HG03442 (cell line): ENCODE data around the gene CDC42EP3.

ENCODE experiments used
- ATAC-seq: cut with Tn5 transposase; IDR thresholded peaks from one replicate; pipeline ENCODE4 v1.9.1; 2021; ENCODE audit warnings: mild to moderate bottlenecking, moderate library complexity; ENCODE audit not compliant: unreplicated experiment

CDC42EP3 gene

DNA sequence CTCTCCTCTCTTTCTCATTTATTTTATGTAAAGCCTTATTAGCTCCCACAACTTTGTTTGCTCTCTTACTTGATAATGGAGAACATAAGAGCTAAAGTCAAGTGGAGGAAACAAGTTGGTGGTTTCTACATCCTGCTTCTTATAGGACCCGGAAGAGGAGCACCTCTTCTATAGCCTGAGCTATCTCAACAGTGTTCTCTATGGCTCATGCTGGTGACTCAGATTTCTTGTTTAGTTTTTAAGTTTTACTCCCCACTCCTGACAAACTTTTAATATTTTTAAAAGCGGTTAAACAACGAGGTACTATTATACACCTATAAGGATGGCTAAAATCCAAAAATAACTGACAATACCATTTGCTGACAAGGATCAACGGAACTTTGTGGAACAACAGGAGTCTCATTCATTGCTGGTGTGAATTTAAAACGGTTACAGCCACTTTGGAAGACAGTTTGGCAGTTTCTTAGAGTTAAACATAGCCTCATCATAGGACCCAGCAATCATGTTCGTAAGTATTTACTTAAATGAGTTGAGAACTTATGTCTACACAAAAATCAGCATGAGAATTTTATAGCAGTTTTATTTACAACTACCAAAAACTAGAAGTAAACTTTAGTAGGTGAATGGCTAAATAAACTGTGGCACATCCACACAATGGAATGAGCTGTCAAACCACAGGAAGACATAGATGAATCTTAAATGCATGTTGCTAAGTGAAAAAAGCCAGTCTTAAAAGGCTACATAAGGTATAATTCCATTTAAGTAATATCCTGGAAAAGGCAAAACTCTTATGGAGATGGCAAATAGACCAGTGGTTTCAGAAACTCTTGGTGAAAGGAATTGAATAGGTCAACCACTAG is 12.7 kb upstream of the CDC42EP3 start:
- ATAC-seq: no peak

- no peak for ATAC-seq
These were observed 11.8 kb upstream of the CDC42EP3 start for GRCh38 chr2:37683241-37683640.

DNA sequence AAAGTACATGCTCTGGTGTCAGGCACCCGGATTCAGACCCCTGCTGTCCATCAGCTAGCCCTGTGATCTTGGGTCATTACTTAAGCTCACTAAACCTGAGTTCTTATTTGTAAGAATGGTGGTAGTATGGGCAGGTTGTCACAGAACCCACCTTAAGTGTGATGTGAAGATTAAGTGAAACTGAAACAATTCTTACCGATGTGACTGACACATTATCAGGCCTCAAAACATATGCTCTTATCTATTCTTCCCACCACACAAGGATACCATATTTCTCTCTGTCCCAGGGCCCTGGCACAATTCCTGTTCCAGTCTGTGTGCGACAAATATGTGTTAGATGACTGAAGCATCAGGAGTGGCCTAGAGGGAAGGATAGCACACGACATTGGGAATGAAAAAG is 11.0 kb upstream of the CDC42EP3 start:
- ATAC-seq: no peak

GRCh38 chr2:37681587-37681986 is 10.1 kb upstream of the CDC42EP3 start:
- no peak for ATAC-seq

DNA sequence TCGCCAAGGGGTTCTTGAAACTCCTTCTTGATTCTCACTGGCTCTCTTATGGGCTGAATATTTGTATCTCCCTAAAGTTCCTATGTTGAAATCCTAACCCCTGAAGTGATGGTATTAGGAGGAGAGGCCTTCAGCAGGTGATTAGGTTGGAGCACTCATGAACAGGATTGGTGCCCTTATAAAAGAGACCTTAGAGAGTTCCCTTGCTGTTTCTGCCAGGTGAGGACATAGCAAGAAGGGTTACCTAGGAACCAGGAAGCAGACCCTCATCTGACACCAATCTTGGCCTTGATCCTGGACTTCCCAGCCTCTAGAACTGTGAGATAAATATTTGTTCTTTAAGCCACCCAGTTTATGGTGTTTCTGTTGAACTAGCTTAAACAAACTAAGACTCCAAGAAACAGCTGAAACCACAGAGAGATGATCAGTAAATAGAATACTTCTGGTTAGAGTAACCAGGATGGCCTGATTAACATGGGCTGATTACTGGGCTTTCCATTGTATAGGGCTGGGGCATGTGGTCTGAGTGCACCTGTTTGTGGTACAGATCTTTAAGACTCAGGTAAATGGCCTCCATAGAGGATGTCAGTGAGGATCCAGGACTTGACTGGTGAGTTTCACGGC is 7.7 kb upstream of the CDC42EP3 start:
- no peak for ATAC-seq

DNA sequence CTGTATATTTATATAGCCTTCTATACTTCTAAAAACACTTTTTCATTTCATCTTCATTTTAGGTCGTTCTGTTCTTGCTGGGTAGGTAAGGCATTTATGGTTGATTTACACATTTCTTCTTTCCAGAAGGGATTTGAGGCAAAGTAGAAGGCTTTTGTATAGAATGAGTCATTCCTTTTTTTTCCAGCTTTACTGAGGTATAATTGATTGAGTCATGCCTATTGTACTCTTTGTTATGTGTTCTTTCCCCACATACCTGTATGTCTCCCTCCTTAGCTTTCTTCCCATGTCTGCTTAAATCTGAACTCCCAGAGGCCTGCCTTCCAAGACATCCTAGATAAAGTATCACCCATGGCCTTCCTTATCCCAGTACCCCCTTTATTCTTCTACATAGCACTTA is 4.8 kb upstream of the CDC42EP3 start:
- ATAC-seq: no peak

- no peak for ATAC-seq
These were observed 3.5 kb upstream of the CDC42EP3 start for GRCh38 chr2:37674946-37675345.

GRCh38 chr2:37672870-37673184 is 1.4 kb upstream of the CDC42EP3 start:
- no peak for ATAC-seq

- peak; percentile 48 for ATAC-seq
These were observed 845 bp upstream of the CDC42EP3 start for GRCh38 chr2:37672104-37672869.

- ATAC-seq: no peak
These were observed 318 bp upstream of the CDC42EP3 start for GRCh38 chr2:37671816-37672103.

DNA sequence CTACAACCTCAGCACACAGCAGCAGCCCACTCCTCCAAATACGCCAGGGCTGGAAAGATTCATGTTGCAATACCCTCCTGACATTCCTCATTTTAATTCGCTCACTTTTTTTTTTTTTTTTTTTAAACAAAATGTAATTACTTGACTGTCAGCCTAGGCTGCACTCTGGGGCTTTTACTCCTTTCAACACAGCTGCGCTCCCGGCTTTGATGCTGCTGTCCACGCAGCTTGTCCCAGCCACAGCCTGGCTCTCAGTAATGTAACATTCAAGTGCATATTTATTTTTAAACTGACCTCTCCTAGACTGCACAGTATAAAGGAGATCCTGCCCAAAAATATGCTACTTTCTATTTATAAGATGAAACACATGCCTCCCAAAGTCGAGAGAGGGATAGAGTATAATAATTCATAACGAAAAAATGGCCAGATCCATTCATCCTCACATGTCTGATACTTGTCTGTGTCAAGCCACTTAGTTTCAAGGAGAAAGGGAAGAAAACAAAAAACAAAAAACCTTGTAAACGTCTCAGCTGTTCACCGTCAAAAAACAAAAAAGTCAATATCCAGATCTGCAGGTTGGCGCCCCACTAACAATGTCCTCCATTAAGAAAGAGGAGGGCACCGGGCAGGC is 949 bp downstream of the CDC42EP3 start:
- no peak for ATAC-seq

DNA sequence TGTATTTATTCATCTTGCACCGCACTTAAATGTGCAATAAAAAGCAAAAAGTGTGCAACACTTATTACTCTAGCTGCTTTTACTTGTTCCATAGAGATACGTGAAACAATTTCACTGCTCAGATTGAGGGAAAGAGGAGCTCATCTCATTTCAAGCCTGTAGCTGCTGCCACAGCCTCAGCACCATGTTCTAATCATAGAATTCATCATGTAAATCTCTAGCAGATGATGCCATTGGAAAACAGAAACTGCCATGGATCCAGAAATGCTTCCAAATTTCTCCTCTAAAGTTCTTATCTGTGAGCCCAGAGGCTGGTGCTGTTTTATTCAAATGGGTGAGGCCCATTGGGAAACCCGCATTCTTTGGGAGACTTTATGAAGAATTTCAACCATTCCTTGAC is 2.0 kb downstream of the CDC42EP3 start:
- ATAC-seq: no peak

- no peak for ATAC-seq
These were observed 3.7 kb downstream of the CDC42EP3 start for GRCh38 chr2:37667704-37668103.

- no peak for ATAC-seq
These were observed 4.7 kb downstream of the CDC42EP3 start for GRCh38 chr2:37666772-37667171.

DNA sequence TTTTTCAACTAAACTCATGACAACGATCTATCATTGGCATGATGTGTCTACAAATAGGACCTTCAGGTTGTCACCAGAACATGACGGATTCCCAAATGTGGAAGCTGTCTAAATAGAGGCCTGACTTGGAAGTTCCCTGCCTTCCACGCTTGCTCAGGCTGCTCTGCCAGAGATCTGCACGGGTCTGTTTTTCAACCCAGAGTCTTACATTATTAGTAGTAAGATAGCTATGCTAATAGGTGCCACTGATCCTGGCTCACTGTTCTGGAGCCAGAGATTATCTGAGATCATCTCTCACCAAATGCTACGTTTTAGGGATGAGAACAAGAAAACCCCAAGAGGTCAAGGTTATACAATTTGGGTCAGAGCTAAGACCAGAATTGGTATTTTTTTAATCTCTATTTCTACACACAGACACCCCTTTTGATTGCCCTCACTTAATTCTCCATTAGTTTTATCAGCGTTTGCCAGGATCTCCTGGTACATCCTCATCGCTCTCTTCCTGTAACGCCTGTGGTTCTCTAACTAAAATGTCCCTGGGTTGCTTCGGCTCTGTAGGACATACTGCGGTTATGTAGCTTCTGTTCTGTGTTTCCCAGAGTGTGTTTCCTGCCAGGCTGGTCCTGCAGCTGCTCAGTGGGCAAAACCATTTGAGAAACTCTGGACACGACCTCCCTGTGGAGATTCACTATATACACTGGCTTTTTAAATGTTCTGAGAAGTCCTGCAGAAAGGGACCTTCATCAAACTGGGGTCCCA is 5.7 kb downstream of the CDC42EP3 start:
- no peak for ATAC-seq

DNA sequence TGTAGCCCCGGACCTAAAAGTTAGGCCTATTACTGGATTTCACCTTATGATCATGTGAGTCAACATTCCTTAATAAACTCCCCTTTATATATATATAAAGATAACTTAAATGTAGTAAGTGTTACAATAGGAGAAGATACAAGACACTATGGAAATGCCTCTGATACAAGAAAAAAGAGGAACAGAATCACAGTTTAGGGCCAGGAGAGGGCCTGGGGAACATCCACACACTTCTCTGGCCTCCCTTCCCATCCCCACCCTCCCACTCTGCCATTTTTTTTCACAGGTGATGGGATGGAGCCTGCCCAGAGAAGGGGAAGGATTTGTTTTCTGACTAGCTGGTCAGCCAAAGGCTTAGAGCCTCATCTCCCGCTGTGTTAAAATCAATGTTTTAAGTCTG is 6.4 kb downstream of the CDC42EP3 start:
- no peak for ATAC-seq

DNA sequence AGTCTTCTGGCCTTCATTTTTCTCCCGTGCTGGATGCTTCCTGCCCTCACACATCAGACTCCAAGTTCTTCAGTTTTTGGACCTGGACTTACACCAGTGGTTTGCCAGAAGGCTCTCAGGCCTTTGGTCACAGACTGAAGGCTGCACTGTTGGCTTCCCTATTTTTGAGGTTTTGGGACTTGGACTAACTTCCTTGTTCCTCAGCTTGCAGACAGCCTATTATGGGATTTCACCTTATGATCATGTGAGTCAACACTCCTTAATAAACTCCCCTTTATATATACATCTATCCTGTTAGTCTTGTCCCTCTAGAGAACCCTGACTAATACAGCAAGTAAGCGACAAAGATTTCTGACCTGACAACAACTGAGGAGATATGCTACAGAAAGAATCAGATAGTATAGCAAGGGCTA is 7.2 kb downstream of the CDC42EP3 start:
- ATAC-seq: no peak

- ATAC-seq: no peak
These were observed 8.1 kb downstream of the CDC42EP3 start for GRCh38 chr2:37663390-37663789.

- ATAC-seq: no peak
These were observed 11.7 kb downstream of the CDC42EP3 start for GRCh38 chr2:37659723-37660122.

- no peak for ATAC-seq
These were observed 12.8 kb downstream of the CDC42EP3 start for GRCh38 chr2:37658682-37659081.

- no peak for ATAC-seq
These were observed 14.0 kb downstream of the CDC42EP3 start for GRCh38 chr2:37657471-37657870.
